HG03521 (cell line): Measurements from ENCODE around the gene C9orf50.
"Not testable (repeated sequence)": the region's sequence is repeated elsewhere in the genome, so short reads cannot be mapped to it uniquely, and the experiment has no call there.

ENCODE experiments used
- ATAC-seq: cut with Tn5 transposase; IDR thresholded peaks from one replicate; pipeline ENCODE4 v1.9.1; 2021; ENCODE audit warnings: mild to moderate bottlenecking, moderate library complexity; ENCODE audit not compliant: unreplicated experiment

Gene C9orf50

GRCh38 chr9:129595311-129595741 lies 25.6 kb downstream of the C9orf50 start:
- no peak for ATAC-seq

GRCh38 chr9:129594632-129595031 lies 26.3 kb downstream of the C9orf50 start:
- no peak for ATAC-seq

- ATAC-seq: not testable (repeated sequence)
Measured at GRCh38 chr9:129592790-129593189, 28.1 kb downstream of the C9orf50 start.

- no peak for ATAC-seq
Measured at GRCh38 chr9:129591916-129592315, 29.0 kb downstream of the C9orf50 start.

GRCh38 chr9:129590466-129590865 lies 30.4 kb downstream of the C9orf50 start:
- ATAC-seq: no peak

GRCh38 chr9:129587487-129588262 lies 33.2 kb downstream of the C9orf50 start:
- no peak for ATAC-seq

GRCh38 chr9:129586685-129587084 lies 34.2 kb downstream of the C9orf50 start:
- ATAC-seq: no peak

GRCh38 chr9:129586245-129586644 lies 34.7 kb downstream of the C9orf50 start:
- no peak for ATAC-seq

GRCh38 chr9:129585352-129585751 lies 35.5 kb downstream of the C9orf50 start:
- no peak for ATAC-seq

- ATAC-seq: no peak
Measured at GRCh38 chr9:129584136-129584535, 36.8 kb downstream of the C9orf50 start.

- no peak for ATAC-seq
Measured at GRCh38 chr9:129583308-129584038, 37.4 kb downstream of the C9orf50 start.

- no peak for ATAC-seq
Measured at GRCh38 chr9:129582855-129583254, 38.0 kb downstream of the C9orf50 start.

GRCh38 chr9:129581505-129582189 lies 39.3 kb downstream of the C9orf50 start:
- no peak for ATAC-seq

- no peak for ATAC-seq
Measured at GRCh38 chr9:129580211-129580915, 40.5 kb downstream of the C9orf50 start.

GRCh38 chr9:129579294-129579693 lies 41.6 kb downstream of the C9orf50 start:
- no peak for ATAC-seq

- no peak for ATAC-seq
Measured at GRCh38 chr9:129576546-129577543, 44.1 kb downstream of the C9orf50 start.

GRCh38 chr9:129575818-129576217 lies 45.1 kb downstream of the C9orf50 start:
- ATAC-seq: no peak

GRCh38 chr9:129574911-129575585 lies 45.9 kb downstream of the C9orf50 start:
- no peak for ATAC-seq

GRCh38 chr9:129573977-129574376 lies 46.9 kb downstream of the C9orf50 start:
- ATAC-seq: no peak
